Lung (tissue), 12 donors: ENCODE measurements around the gene FADS3. TPM values are rescaled to one million over a fixed set of nuclear protein-coding genes. Genes with fewer than 3 reads are reported as not detected.

ENCODE experiments used
- ATAC-seq: fragments of 200-7000 bp; cut with Tn5 transposase; one replicate; pipeline ENCODE4 v1.9.1; 2020; ENCODE audit warnings: moderate number of reproducible peaks; ENCODE audit not compliant: insufficient read depth, low FRiP score
- DNase-seq, 3 donors: peaks; one replicate each; pipeline ENCODE4 v3.0.0-alpha.2; 2013 to 2017
- H3K27ac ChIP-seq, 2 donors: one replicate each; pipeline ENCODE4 v1.5.1; 2013; ENCODE audit warnings: mild to moderate bottlenecking in 2 of 2, moderate library complexity in 2 of 2, control low read depth in 1 of 2, inconsistent platforms in 1 of 2, low read depth in 1 of 2, low read length in 1 of 2
- H3K27me3 ChIP-seq, 3 donors: one replicate each; pipeline ENCODE4 v1.5.1; 2013; ENCODE audit warnings: low read length in 2 of 3; ENCODE audit not compliant: control insufficient read depth in 3 of 3, insufficient read depth in 3 of 3
- H3K36me3 ChIP-seq, 4 donors: one replicate each; pipeline ENCODE4 v1.5.1; 2013; ENCODE audit warnings: low read length in 4 of 4, mild to moderate bottlenecking in 1 of 4, moderate library complexity in 1 of 4; ENCODE audit not compliant: control insufficient read depth in 4 of 4, insufficient read depth in 4 of 4
- H3K4me1 ChIP-seq, 5 donors: one replicate each; pipeline ENCODE4 v1.5.1; 2013; ENCODE audit warnings: low read length in 5 of 5, mild to moderate bottlenecking in 2 of 5, moderate library complexity in 1 of 5; ENCODE audit not compliant: control insufficient read depth in 5 of 5, insufficient read depth in 5 of 5
- H3K4me3 ChIP-seq: one replicate; pipeline ENCODE4 v1.5.1; 2013; ENCODE audit warnings: mild to moderate bottlenecking, control low read depth, moderate library complexity
- H3K9ac ChIP-seq, 2 donors: one replicate each; pipeline ENCODE4 v1.5.1; 2013; ENCODE audit warnings: low read length in 2 of 2, control low read depth in 1 of 2; ENCODE audit not compliant: insufficient read depth in 1 of 2
- H3K9me3 ChIP-seq, 4 donors: one replicate each; pipeline ENCODE4 v1.5.1; 2013; ENCODE audit warnings: low read length in 3 of 4, mild to moderate bottlenecking in 1 of 4, moderate library complexity in 1 of 4; ENCODE audit not compliant: control insufficient read depth in 4 of 4, insufficient read depth in 3 of 4
- WGBS, 2 donors: extraction: QIAGEN DNeasy Blood & Tissue Kit; methylation state at CpG; one replicate each; pipeline ENCODE4 v1.1.7; 2013; 5-methylcytosine and 5-hydroxymethylcytosine counted together
- polyA plus RNA-seq, 2 donors: library from polyadenylated mRNA; stranded (reverse); fragments of 200-250 nt; gene quantifications; one replicate each; pipeline ENCODE4 v1.2.1, GENCODE V29; 2013
- total RNA-seq, 2 donors: library from RNA; depleted of rRNA in 1 of 2; stranded (reverse); fragments of >200 nt in 1 of 2; gene quantifications; one replicate each; pipeline ENCODE4 v1.2.1, GENCODE V29; 2014 to 2021
- TF ChIP-seq, protein P1 (sequence below): IDR thresholded peaks from 2 replicates; pipeline ENCODE4 v1.5.1; 2012; ENCODE audit warnings: mild to moderate bottlenecking; ENCODE audit errors: control extremely low read depth, extremely low read depth
- donor health status: control.
- donor health status: control.
- donor health status: Bipolar disorder and iron deficiency.
- donor health status: healthy.
- donor health status: DM: yes; HTN: yes; CAD: no.

The FADS3 gene
- total and polyA plus RNA-seq, 4 donors = 12.3 to 64.8 (median 54.5) TPM

DNA sequence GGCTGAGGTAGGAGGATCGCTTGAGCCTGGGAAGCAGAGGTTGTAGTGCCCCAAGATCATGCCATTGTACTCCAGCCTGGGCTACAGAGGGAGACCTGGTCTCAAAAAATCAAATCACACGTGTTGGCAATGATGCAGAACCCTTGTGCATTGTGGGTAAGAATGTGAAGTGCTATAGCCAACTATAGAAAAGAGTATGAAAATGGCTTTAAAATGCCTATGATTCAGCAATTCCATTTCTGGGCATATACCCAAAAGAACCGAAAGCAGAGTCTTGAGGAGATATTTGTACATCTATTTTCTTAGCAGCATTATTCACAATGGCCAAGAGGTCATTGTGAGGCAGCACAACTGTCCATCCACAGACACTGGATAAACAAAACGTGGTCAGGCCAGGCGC lies 2.6 kb upstream of the FADS3 start:
- DNase-seq (peak in 2 of 3 donors; percentile 74 to 85), ATAC-seq (no peak)
- Histone ChIP-seq H3K9ac (no peak overlapping the region), H3K4me1 (peaks cover 0 to 8% (median 6%) of the 10 kb centered on the region in 5 donors), H3K36me3 (peaks cover 0 to 6% (median 2%) of the 10 kb centered on the region in 4 donors), H3K27ac (no peak overlapping the region), H3K27me3 (no peaks in the 10 kb centered on the region), H3K9me3 (no peaks in the 10 kb centered on the region), H3K4me3 (no peak overlapping the region)
- TF ChIP-seq, protein P1, sequence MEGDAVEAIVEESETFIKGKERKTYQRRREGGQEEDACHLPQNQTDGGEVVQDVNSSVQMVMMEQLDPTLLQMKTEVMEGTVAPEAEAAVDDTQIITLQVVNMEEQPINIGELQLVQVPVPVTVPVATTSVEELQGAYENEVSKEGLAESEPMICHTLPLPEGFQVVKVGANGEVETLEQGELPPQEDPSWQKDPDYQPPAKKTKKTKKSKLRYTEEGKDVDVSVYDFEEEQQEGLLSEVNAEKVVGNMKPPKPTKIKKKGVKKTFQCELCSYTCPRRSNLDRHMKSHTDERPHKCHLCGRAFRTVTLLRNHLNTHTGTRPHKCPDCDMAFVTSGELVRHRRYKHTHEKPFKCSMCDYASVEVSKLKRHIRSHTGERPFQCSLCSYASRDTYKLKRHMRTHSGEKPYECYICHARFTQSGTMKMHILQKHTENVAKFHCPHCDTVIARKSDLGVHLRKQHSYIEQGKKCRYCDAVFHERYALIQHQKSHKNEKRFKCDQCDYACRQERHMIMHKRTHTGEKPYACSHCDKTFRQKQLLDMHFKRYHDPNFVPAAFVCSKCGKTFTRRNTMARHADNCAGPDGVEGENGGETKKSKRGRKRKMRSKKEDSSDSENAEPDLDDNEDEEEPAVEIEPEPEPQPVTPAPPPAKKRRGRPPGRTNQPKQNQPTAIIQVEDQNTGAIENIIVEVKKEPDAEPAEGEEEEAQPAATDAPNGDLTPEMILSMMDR = no peak
- 55 to 56% methylated on average over 5 of the region's 5 CpGs for WGBS, 2 donors

DNA sequence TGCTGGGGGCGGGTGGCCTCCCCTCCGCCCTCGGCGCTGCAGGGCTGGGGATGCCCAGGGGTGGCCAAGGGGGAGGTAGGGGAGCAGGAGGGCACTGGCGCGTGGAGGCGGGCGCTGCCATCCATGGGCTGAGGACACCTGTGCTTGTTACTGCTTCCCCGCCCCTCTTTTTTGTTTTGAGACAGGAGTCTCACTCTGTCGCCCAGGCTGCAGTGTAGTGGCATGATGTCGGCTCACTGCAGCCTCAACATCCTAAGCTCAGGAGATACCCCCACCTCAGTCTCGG lies 683 bp upstream of the FADS3 start:
- DNase-seq (no peak), ATAC-seq (no peak)
- Histone ChIP-seq H3K36me3 (peaks cover 0 to 4% (median 2%) of the 10 kb centered on the region in 4 donors), H3K9me3 (no peaks in the 10 kb centered on the region), H3K27ac (peak overlapping the region; percentile 71 to 77), H3K4me3 (no peak overlapping the region), H3K27me3 (no peaks in the 10 kb centered on the region), H3K9ac (no peak overlapping the region), H3K4me1 (peaks cover 0 to 11% (median 8%) of the 10 kb centered on the region in 5 donors)
- TF ChIP-seq, protein P1 = no peak
- WGBS, 2 donors = 18 to 21% methylated on average over 12 of the region's 12 CpGs

DNA sequence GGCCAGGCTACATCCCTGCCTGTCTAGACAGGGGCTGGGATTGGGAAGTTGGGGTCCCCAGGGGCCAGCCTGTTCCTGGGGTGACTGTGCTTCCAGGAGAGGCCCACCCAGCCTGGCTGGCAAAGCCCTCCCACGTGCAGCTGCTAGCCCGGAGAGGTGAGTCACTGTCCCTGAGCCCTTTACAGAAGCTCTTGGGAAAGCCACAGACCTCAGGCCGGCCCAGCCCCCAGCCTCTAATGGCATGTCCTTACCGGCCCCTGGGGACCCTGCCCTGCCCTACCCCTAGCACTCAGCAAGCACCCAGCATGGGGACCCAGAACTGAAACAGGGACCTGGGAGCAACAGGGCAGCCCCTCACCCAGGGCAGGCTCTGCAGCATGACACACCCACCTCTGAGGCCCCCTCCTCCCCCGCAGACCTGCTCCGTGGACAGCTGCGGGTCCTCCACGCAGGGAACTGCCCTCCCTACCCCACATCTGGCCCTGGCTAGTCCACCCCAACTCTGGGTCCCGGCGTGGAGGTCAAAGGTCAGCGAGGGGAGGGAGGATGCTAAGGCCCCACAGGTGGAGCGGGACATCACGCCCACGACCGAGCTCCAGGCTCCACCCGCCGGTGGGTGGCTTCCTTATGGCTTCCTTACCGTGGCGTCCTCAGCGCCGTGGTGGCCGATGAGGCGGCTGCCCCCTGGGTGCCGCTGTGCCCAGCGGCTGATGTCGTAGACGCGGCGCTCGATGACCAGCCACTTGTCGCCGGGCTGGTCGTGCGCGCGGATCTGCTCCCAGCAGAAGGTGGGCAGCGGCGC lies 615 bp downstream of the FADS3 start:
- Histone ChIP-seq H3K9ac (peak overlapping the region in 1 of 2 donors; percentile 26), H3K9me3 (no peaks in the 10 kb centered on the region), H3K4me3 (peak overlapping the region; percentile 77), H3K27me3 (no peaks in the 10 kb centered on the region), H3K4me1 (peaks cover 0 to 11% (median 8%) of the 10 kb centered on the region in 5 donors), H3K27ac (peak overlapping the region; percentile 85 to 95), H3K36me3 (no peaks in the 10 kb centered on the region)
- 1 to 2% methylated on average over 37 to 38 of the region's 38 CpGs for WGBS, 2 donors
- DNase-seq = peak in 2 of 3 donors; percentile 21 to 41
- TF ChIP-seq, protein P1 = no peak
- no peak for ATAC-seq

DNA sequence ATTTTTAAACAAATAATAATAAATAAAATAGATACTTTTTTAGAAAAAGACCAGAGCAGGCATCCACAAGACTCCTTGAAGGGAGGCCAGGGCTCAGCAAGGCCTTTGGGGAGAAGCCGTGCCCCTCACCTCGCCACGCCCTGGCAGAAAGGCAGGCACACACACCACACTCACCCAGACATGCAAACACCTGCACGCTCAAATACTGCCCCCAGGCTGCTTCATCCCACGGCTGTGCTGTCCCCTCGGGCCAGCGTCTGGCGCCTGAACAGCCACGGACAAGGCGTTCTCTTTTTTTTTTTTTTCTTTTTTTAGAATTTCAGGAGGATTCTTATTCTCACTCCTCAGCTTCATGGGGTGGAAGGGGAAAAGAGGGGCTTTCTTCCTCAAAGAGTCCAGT lies 1.5 kb downstream of the FADS3 start:
- H3K27ac ChIP-seq = peak overlapping the region in 1 of 2 donors; percentile 95
- no peak overlapping the region for H3K9ac ChIP-seq
- no peak for ATAC-seq

More for the DNA sequence above, 1.5 kb downstream of the FADS3 start:
- no peak for DNase-seq
- WGBS, 2 donors = 88 to 96% methylated on average over 10 of the region's 10 CpGs
- Histone ChIP-seq H3K36me3 (no peaks in the 10 kb centered on the region), H3K4me3 (no peak overlapping the region), H3K27me3 (no peaks in the 10 kb centered on the region), H3K4me1 (peaks cover 0 to 11% (median 8%) of the 10 kb centered on the region in 5 donors), H3K9me3 (no peaks in the 10 kb centered on the region)
- TF ChIP-seq, protein P1 = no peak
